ENCODE measurements around the gene ITGAE.
A peak's percentile ranks its signal among the peaks of the same experiment; 100 is the strongest.
"Not testable (repeated sequence)": the region's sequence is repeated elsewhere in the genome, so short reads cannot be mapped to it uniquely, and the experiment has no call there.

Gene ITGAE

DNA sequence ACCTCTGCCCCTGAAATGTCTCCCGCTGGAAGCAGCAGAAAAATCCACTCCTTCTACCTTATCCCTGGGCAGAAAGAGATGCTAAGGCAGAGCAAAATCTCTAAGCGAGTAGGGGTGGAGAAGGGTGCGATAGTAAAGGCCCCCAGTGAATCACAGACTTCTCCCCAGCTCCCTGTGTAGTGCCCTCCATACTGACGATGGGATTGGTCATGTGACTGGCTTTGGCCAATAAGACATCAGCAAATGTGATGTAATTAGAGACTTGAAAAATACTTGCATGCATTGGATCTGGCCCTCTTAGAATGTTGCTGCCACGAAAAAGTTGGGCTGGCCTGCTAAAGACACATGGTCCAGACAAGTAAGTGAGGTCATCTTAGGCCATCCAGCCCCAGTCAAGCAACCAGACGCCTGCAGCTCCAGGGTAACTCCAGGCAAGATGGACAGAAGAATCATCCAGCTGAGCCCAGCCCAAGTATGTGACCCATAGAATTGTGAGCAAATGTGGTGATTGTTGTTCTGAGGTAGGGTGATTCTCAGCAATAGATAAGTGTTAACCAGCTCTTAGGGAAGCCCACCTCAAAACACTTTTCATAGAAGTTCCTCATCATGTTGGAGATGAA lies 41.3 kb downstream of the ITGAE start:
- no peak for DNase-seq

DNA sequence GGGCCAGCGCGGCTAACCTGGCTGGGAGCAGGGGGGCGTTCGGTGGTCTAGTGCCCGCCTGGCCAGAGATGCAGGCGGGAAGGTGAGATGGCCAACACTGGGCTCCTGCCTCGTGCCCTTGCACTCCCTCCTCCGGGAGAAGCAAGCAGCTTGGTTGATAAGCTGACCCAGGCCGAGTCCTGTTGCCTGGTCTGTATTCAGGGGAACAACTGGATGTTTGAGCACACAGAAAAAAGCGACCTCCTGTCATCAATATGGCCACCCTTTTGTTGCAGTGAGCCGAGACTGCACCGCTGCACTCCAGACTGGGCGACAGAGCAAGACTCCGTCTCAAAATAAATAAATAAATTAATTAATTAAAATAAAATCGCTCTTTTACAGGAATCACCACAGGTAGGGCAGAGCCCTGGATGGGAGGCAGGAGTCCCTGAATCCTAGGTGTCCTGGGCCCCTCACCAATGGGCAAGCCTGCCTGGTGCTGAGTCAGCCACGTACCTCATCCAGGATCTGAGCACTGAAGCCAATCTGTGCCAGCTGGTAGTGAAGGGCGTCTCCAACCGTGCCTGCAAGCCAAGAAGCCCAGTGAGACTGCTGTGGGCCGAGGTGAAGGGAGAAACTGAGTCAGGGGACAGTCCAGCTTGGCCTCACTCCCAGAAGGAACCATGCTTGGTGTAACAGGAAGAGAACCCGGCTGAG lies 45.5 kb downstream of the ITGAE start:
- DNase-seq = no peak

DNA sequence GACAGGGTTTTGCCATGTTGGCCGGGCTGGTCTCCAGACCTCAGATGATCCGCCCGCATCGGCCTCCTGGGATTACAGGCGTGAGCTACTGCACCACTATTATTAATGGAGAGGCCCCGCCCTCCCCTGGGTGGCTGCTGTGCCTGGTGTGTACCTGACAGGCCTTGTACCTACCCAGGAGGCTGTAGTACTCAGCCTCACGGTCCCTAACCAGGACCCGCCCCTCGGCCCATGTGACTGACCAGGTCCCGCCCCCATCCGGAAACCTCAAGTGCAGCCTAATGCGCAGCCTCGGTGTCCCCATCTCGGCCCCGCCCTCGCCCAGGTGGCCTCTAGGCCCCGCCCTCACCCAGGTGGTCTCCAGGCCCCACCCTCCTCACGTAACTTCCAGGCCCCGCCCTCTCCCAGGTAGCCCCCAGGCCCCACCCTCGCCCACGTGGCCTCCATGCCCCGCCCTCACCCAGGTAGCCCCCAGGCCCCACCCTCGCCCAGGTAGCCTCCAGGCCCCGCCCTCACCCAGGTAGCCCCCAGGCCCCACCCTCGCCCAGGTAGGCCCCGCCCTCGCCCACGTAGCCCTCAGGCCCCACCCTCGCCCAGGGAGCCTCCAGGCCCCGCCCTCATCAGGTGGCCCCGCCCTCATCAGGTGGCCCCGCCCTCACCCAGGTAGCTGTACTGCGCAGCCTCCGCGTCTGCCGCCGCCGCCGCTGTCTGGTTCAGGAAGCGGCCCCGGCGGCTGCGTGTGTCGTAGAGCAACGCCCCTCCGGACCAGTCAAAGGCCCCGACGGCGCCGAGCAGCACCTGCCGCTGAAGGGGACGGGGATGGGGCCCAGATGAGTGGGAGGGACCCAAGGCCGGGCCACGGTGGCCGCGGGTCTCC lies 46.3 kb downstream of the ITGAE start:
- no peak for DNase-seq

DNA sequence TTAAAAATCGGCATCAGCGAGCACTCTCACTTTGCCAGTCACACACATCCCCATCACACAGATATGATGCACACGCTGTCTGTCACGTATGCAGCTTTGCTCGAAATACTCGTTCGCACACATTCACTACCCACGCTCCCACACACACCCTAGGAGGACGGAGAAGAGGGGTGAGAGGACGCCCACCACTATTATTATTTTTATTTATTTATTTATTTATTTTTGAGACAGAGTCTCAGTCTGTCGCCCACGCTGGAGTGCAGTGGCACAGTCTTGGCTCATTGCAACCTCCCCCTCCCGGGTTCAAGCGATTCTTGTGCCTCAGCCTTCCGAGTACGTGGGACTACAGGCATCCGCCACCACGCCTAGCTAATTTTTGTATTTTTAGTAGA lies 46.9 kb downstream of the ITGAE start:
- no peak for DNase-seq

DNA sequence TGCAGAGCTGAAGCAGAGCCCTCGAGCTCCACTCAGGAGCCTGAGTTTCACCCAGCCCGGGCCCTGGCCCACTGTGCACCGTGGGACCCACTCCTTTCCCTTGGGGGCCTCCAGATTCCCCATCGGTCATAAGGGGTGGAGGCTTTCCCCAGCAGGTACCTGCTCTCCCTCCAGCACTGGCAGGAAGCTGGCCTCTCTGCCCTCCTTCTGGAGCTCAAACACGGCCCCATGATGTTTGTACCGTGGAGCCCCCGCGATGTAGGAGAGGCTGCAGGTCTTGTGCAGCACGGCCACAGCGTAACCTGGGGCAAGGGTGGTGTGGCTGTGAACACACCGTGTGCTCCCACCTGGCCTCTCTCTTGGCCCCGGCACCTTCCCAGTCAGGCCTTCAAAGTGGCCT lies 47.4 kb downstream of the ITGAE start:
- no peak for DNase-seq

DNA sequence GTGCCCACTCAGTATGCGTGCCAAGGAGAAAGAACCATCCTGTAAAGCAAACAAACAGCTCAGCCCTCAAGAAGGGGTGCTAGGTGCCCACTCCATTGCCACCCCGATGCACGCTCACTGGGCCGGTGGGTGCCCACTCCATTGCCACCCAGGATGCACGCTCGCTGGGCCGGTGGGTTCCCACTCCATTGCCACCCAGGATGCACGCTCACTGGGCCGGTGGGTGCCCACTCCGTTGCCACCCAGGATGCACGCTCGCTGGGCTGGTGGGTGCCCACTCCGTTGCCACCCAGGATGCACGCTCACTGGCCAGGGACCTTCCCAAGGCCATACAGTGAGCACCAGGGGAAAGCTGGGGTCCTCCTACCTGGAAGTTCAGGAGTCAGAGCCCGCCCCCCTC lies 49.2 kb downstream of the ITGAE start:
- no peak for DNase-seq

DNA sequence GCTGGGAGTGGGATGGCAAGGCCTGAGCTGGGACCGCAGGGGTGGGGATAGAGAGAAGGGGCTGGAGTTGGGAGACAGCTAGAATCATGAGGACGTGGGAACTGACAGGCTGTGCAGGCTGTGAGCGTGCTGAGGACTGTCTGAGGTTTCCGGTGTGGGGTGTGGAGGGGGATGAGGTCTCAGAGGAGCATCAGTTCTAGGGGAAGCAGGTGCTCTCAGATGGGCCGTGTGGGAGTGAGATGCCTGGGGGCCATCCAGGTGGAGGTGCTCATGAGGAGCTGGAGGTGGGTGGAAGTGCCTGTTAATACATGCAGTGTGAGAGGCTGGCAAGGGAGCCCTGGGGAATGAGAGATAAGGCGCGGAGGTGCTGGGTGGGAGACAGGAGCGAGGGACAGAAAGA lies 50.1 kb downstream of the ITGAE start:
- no peak for DNase-seq

DNA sequence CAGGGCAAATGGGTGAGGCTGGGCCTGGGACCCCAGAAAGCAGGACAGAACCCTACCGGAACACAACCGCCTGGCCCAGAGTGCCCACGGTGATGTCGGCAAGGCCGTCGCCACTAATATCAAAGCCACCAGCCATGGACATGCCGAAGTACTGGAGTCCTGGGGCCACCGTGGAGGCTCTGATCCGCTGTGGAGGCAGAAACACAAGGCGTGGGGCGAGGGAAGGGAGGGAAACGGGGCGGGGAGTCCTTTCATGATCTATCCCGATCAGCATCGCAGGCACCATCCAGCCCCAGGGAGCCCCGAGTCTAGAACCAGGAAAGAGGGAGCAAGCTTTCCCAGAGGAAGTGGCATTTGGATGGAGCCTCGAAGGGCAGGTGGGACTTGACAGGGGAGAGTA lies 50.7 kb downstream of the ITGAE start:
- DNase-seq = no peak

DNA sequence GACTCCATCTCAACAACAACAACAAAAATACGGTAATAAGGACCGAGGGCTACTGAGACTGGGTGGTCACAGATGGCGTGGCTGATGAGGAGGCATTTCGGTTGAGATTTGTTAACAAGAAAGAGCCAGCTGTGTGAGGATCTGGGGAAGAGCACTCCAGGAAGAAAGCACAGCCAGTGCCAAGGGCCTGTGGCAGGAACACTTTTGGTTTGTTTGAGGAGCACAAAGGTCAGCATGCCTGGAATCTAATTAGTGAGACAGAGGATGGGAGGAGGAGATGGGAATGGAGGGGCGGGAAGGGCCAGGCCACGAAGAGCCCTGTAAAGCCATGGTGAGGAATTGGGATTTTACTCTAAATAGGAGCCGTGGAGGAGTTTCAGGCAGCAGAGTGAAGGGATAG lies 52.4 kb downstream of the ITGAE start:
- no peak for DNase-seq

DNA sequence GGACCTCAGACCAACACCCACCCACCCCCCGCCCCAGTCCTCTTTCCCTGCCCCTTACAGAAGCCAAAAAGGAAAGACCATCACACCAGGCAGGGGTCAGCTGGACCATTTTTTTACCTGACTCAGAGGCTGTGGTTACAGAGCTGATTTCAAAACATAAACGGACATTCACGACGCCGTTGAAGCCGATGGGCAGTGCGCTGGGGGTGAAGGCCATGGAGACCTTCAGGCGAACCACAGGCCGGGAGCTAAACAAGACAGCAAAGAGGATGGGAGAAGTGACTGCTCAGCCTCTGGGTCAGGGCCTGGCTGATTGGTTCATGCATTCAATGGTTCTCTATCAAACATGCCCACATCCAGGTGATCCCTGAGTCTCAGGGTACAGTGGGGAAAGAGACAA lies 53.2 kb downstream of the ITGAE start:
- DNase-seq = no peak

DNA sequence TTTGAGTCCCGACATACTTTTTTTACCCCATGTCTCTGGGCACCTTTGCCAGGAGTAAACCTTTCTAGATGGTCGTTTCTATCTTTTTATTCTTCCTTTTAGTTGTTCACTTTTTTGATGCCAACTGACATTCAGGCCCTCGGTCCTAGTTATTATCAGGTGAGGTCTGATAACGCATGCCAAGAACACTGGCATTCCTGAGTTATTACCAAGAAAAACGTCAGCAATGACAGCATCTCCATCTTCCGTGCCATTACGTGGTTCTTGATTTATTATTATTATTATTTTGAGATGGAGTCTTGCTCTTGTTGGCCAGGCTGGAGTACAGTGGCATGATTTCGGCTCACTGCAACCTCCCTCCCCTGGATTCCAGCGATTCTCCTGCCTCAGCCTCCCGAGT lies 55.9 kb downstream of the ITGAE start:
- DNase-seq = no peak

DNA sequence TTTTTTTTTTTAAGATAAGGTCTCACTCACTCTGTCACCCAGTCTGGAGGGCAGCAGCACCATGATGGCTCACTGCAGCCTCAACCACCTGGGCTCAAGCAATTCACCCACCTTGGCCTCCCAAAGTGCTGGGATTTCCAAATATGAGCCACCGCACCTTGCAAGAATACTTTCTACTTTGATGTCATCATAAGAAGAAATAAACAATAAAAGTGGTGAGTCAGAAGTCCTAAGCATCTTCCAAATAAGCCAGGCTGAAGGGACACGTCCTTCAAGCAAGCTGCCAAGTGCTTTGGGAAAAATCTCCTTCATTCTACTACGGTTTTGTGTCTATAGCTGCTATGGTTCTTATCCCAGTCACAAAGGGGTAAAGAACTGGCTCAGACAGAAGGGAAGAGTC lies 57.0 kb downstream of the ITGAE start:
- DNase-seq = no peak

DNA sequence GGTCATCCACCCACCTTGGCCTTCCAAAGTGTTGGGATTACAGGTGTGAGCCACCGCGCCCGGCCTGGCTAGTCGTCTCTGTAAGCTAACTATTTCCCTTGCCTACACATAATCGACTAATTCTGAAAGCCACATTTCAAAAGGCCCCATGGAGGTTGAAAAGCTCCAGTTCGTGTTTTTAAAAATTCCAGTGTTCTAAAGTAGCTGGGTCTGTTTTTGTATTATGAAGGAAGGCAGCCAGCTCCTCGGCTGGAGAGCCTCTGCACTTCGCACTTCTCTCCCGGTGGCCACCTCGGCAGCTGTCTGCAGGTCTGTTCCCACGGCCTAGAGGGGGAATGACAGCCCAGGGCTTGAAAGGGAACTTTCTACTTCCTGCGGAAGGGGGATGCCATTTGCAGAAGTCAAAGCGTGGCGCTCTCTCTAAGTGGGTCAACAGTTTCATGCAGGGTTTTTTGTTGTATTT lies 60.3 kb downstream of the ITGAE start:
- DNase-seq = peak; percentile 77

DNA sequence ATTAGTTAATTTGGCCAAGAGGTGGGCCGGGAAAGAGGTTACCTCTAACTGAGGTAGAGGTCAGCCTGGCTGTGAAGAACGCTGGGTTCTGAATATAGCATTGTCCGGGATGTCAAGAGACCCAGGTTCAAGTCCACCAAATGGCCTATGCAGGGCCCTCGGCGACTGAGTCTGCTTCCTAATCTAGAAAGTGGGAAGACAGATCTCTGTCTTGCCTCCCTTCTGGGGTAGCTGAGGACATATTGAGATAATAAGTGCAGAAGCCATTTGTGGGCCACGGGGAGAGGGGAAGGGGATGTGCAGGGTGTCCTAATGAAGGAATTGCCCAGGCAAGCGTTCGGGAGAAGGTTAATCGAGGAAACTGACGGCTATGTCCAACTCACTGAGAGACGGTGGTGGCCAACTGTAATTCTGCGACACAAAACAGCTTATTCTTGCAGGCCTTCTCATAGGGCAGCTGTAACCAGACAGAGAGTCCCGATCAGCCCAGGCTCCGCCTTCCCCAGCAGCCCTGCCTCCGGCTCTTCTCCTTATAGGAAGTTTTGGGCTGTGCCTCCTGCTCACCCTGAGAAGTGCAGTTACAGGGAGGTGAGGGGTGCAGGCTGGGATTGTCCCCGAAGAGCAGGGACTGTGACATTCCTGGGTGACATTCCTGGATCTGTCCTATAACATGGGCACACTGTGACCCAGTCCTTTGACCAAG lies 61.4 kb downstream of the ITGAE start:
- DNase-seq = no peak

DNA sequence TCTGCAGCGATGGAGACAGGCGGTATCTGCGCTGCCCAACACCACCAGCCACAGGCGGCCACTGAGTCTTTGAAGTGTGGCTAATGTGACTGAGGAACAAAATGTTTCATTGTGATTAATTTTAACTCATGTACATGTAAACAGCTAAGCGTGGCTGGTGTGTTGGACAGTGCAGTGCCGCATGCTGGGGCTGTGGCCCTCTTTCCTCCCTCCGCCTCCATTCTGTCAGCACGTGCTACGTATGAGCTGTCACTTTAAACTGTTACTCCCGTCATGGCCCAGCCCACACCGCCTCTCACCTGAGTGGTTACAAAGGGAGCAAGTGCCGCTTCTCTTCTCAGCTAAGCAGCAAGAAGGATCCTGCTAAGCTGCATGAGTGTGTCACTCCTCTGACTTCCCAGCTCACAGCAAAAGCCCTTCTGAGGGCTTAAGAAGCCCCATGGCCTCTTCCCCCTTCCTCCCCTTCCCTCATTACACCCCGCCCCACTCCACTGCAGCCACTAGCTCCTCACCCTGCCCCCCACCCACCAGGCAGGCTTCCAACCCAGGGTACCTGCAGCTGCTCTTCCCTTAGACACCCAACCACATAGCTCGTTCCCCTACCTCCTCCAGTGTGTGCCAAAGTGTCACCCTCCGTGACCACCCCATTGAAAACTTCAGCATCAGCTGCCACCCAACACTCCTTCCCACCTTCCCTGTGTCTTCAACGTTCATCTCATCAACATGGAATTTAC lies 62.3 kb downstream of the ITGAE start:
- DNase-seq = no peak

DNA sequence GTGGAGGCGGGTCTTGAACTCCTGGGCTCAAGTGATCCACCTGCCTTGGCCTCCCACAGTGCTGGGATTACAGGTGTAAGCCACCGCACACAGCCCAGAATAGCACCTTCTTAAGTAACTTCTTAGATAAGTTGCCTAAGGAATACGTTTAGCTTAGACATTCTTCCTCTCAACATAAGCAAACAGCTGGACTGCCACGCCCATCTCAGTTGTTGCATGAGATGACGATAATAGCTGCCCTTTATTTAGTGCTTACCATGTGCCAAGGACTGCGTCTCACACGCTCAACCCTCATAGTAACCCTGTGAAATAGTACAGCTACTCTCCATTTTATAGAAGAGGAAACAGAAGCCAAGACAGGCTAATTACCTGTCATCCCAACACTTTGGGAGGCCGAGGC lies 65.5 kb downstream of the ITGAE start:
- peak; percentile 23 for DNase-seq

DNA sequence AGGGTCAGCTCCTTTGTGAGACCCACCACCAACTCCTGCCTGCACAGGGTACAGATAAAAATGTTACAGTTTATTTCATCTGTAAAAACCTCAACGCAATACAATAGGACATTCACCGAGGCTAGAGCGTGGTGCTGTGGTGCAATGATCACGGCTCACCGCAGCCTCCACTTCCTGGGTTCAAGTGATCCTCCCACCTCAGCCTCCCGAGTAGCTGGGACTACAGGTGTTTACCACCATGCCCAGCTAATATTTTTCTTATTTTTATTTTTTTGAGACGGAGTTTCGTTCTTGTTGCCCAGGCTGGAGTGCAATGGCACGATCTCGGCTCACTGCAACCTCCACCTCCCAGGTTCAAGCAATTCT lies 66.1 kb downstream of the ITGAE start:
- not testable (repeated sequence) for DNase-seq

DNA sequence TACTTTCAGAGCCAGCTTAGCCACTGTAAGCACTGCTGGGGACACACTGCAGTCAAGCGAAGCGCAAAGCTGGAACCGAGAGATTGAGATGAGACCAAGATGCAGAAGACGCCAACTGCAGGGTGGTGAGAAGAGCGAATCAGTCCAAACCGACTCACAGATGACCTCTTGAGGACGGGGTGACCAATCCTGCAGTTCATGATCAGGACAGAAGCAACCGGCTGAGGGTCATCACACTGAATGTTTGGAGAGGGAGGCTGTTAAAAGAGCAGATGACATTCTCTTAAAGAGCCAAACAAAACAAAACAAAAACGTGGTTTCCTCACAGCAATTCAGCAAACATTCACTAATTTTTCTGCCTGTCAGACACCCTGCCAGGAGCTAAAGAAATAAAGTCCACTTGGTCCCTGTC lies 68.8 kb downstream of the ITGAE start:
- no peak for DNase-seq

DNA sequence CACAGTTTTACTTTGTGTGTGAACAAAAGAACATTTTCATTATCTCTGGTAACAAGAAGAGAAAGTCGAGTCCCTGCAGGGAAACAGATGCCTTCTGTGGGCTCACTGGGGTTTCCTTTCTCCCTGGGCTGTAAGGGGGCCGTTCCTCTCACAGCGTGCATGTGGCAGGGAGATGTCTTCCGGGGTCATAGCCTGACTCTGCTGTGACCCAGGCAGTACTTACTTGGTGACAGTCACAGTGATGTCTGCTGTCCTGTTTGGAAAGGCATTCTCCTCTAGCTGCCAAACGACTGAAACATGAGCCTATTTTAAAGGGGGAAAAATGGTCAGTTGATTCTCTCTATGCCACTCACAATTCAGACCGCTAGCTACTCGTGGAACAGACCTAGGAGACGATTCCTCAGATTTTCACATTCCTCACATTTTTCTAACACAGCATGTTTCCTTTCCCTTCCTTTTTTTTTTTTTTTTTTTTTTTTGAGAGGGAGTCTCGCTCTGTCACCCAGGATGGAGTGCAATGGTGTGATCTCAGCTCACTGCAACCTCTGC lies 70.0 kb downstream of the ITGAE start:
- no peak for DNase-seq

DNA sequence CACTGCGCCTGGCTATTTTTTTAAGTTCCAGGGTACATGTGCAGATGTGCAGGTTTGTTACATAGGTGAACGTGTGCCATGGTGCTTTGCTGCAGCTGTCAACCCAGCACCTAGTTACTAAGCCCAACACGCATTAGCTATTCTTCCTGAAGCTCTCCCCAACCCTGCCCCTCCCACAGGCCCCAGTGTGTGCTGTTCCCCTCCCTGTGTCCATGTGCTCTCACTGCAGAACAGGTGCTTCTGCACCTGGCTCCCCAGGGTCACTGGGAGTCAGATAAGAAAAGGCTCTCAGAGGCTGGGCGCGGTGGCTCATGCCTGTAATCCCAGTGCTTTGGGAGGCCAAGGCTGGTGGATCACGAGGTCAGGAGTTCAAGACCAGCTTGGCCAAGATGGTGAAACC lies 71.1 kb downstream of the ITGAE start:
- DNase-seq = no peak

DNA sequence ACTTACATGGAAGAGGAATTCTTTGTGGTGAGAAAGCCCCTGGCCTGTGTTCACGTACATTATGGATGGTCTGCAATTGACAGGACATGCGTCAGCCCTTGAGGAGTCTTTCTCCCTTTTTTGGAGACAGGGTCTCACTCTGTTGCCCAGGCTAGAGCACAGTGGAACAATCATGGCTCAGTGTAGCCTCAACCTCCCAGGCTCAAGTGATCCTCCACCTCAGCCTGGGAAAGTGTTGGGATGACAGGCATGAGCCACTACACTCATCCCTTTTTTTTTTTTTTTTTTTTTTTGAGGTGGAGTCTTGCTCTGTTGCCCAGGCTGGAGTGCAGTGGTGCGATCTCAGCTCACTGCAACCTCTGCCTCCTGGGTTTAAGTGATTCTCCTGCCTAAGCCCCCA lies 72.9 kb downstream of the ITGAE start:
- not testable (repeated sequence) for DNase-seq

DNA sequence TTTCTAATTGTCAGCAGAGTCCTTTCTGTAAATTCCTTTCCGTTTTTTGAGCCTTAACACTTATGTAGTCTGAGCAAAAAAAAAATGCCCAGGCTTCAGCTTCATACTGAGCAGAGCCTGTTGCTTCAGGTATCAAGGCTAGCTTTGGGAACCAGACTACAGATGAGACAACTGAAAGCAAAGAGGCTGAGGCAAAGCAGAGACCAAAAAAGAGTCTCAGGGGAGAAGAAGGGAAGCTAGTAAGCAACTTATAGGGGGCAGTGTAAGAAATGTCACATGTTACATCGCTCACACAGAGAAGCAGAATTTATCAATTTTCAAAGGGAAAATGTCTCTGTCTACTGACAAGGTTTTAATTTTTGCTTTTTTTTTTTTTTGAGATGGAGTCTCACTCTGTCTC lies 73.9 kb downstream of the ITGAE start:
- no peak for DNase-seq
